K562 (cell line): Measurements from ENCODE around the gene FOXA3. TPM values are rescaled to one million over a fixed set of nuclear protein-coding genes. Genes with fewer than 3 reads are reported as not detected.

ENCODE experiments used
- BACH1 ChIP-seq: fragments of 200-800 bp; sonication (Bioruptor generic); IDR thresholded peaks from 2 replicates; pipeline ENCODE4 v1.6.1; 2016; ENCODE audit warnings: missing genetic modification characterization, missing compliant biosample characterization
- CBX3 ChIP-seq, 2 experiments: IDR thresholded peaks; 1 replicate in 1 of 2; 2 replicates in 1 of 2; pipeline ENCODE4 v1.6.1; 2012; ENCODE audit warnings: inconsistent platforms in 2 of 2, low read length in 2 of 2, borderline replicate concordance in 1 of 2, control low read depth in 1 of 2
- CREBBP ChIP-seq: IDR thresholded peaks from one replicate; pipeline ENCODE4 v1.6.1; 2012; ENCODE audit warnings: low read depth, mild to moderate bottlenecking, control low read depth, inconsistent platforms, low read length
- CXXC5 ChIP-seq: fragments of 250-450 bp; sonication (Bioruptor Pico); IDR thresholded peaks from 2 replicates; pipeline ENCODE4 v1.8.0; 2022; ENCODE audit warnings: inconsistent platforms, mild to moderate bottlenecking, moderate library complexity
- DIDO1 ChIP-seq: fragments of 450-650 bp; IDR thresholded peaks from 2 replicates; pipeline ENCODE4 v1.6.1; 2016; ENCODE audit warnings: low read depth, missing biosample characterization, missing genetic modification characterization
- E2F1 ChIP-seq: sonication (generic); formaldehyde crosslinking; IDR thresholded peaks from 2 replicates; pipeline ENCODE4 v1.8.1; 2023; ENCODE audit warnings: mild to moderate bottlenecking, missing genetic modification reagents, moderate library complexity
- E4F1 ChIP-seq: fragments of 250-450 bp; sonication (Bioruptor Pico); IDR thresholded peaks from 2 replicates; pipeline ENCODE4 v1.5.0; 2021; ENCODE audit warnings: mild to moderate bottlenecking, borderline replicate concordance
- FOXJ3 ChIP-seq: sonication (generic); formaldehyde crosslinking; IDR thresholded peaks from 2 replicates; pipeline ENCODE4 v1.4.0; 2020; ENCODE audit warnings: mild to moderate bottlenecking, missing genetic modification reagents
- ID3 ChIP-seq, 2 experiments: fragments of 250-450 bp in 1 of 2; fragments of 450-650 bp in 1 of 2; sonication (Bioruptor Pico) in 1 of 2; IDR thresholded peaks; 2 replicates each; pipeline versions ENCODE4 v1.6.1 to v1.8.0; 2016 to 2021; ENCODE audit warnings: mild to moderate bottlenecking in 2 of 2, moderate library complexity in 2 of 2, missing compliant biosample characterization in 1 of 2, missing genetic modification characterization in 1 of 2
- KDM5B ChIP-seq: fragments of 200-600 bp; sonication (generic); IDR thresholded peaks from 2 replicates; pipeline ENCODE4 v1.6.1; 2012; ENCODE audit warnings: low read depth, mild to moderate bottlenecking, moderate library complexity, low read length, control low read depth, inconsistent platforms; ENCODE audit not compliant: insufficient replicate concordance
- KLF10 ChIP-seq: fragments of 250-450 bp; sonication (Bioruptor Pico); IDR thresholded peaks from 2 replicates; pipeline ENCODE4 v1.6.1; 2021; ENCODE audit warnings: matching md5 sums
- MCM7 ChIP-seq, 2 experiments: fragments of 450-650 bp; IDR thresholded peaks; 2 replicates each; pipeline ENCODE4 v1.6.1; 2016 to 2018
- MEF2A ChIP-seq: IDR thresholded peaks from 2 replicates; pipeline ENCODE4 v1.6.1; 2011; ENCODE audit warnings: low read depth, mild to moderate bottlenecking, low read length, moderate library complexity; ENCODE audit not compliant: control insufficient read depth
- MYNN ChIP-seq, 2 experiments: sonication (generic); formaldehyde crosslinking in 1 of 2; IDR thresholded peaks; 2 replicates each; pipeline versions ENCODE4 v1.5.0 to v1.6.1; 2016 to 2020; ENCODE audit warnings: antibody characterized with exemption in 1 of 2, missing genetic modification reagents in 1 of 2
- NR2F6 ChIP-seq: fragments of 450-650 bp; formaldehyde crosslinking; IDR thresholded peaks from 2 replicates; pipeline ENCODE4 v1.4.0; 2020; ENCODE audit warnings: mild to moderate bottlenecking
- PRPF4 ChIP-seq: fragments of 200-400 bp; formaldehyde crosslinking; IDR thresholded peaks from one replicate; pipeline ENCODE4 v1.6.1; 2017; ENCODE audit warnings: low read length, low read depth, mild to moderate bottlenecking; ENCODE audit not compliant: insufficient read depth, poor library complexity, severe bottlenecking
- RHOXF2B ChIP-seq: fragments of 250-450 bp; sonication (Bioruptor Pico); conservative IDR thresholded peaks from 2 replicates; pipeline ENCODE4 v1.5.1; 2021
- SRSF3 ChIP-seq: fragments of 200-400 bp; formaldehyde crosslinking; IDR thresholded peaks from 2 replicates; pipeline ENCODE4 v1.6.1; 2016; ENCODE audit warnings: mild to moderate bottlenecking, low read length, moderate library complexity; ENCODE audit not compliant: insufficient read depth
- STAT5A ChIP-seq: IDR thresholded peaks from 2 replicates; pipeline ENCODE4 v1.6.1; 2012; ENCODE audit warnings: low read length, inconsistent platforms, borderline replicate concordance
- SUPT5H ChIP-seq: fragments of 450-650 bp; IDR thresholded peaks from 2 replicates; pipeline ENCODE4 v1.6.1; 2016
- TEAD1 ChIP-seq, 2 experiments: fragments of 450-650 bp in 1 of 2; sonication (generic) in 1 of 2; formaldehyde crosslinking; IDR thresholded peaks; 2 replicates each; pipeline versions ENCODE4 v1.4.0 to v1.8.0; 2020 to 2022; ENCODE audit warnings: mild to moderate bottlenecking in 2 of 2, missing genetic modification reagents in 1 of 2
- ZSCAN29 ChIP-seq: fragments of 450-650 bp; IDR thresholded peaks from 2 replicates; pipeline ENCODE4 v1.6.1; 2017
- polyA plus RNA-seq, 8 experiments: library from polyadenylated mRNA; depleted of rRNA in 4 of 8; stranded (reverse) in 5 of 8; unstranded in 3 of 8; fragments of >200 nt; fragmentation: Nextera tagmentation in 2 of 8; fragmentation: Illumina TruSeq in 1 of 8; extraction: Ambion mirVana in 2 of 8; extraction: Trizol in 1 of 8; gene quantifications; 2 replicates each; pipeline versions ENCODE4 v1.2.1 to v1.2.3, GENCODE V29; 2011 to 2014; ENCODE audit warnings: inconsistent platforms in 1 of 8, missing spikeins in 1 of 8
- total RNA-seq, 7 experiments: library from RNA; depleted of rRNA in 6 of 7; stranded (reverse); fragments of >200 nt in 6 of 7; fragmentation: Illumina TruSeq in 2 of 7; extraction: Trizol in 2 of 7; gene quantifications; 2 replicates each; pipeline versions ENCODE4 v1.2.1 to v1.2.3, GENCODE V29; 2011 to 2021; ENCODE audit warnings: low replicate concordance in 1 of 7

Gene FOXA3
- total and polyA plus RNA-seq, 9 of the 15 experiments (the other 6 are each of a cell fraction or from before 2014, with no cell fraction given) = 1.3 to 15.5 (median 4.7) TPM

- TF ChIP-seq SRSF3 = no peak
- 0 out of 2 replicates have a peak, but pooled peaks have one; percentile 2 for TF ChIP-seq SUPT5H
- no peak for TF ChIP-seq E4F1
- TF ChIP-seq KLF10 (CRISPR knock-in tag) = no peak
- TF ChIP-seq RHOXF2B (CRISPR knock-in tag) = no peak
- 0 out of 2 replicates have a peak, but pooled peaks have one; percentile 67 for TF ChIP-seq ZSCAN29
- no peak for TF ChIP-seq MCM7 (IDR thresholded peaks at IDR 0.05)
- TF ChIP-seq MYNN (IDR thresholded peaks at IDR 0.05) = no peak
- TF ChIP-seq MYNN (CRISPR knock-in tag; IDR thresholded peaks at IDR 0.05) = no peak
- peak; percentile 29; the same call in 1 of the 2 replicates for TF ChIP-seq BACH1 (tag)
- TF ChIP-seq CXXC5 = no peak
- no peak for TF ChIP-seq ID3 (CRISPR knock-in tag; IDR thresholded peaks at IDR 0.05)
- TF ChIP-seq ID3 (tag; IDR thresholded peaks at IDR 0.05) = no peak
- TF ChIP-seq DIDO1 (tag) = no peak; the same call in 1 of the 2 replicates
- no peak for TF ChIP-seq CREBBP
- TF ChIP-seq KDM5B = peak; percentile 1
- TF ChIP-seq CBX3 (IDR thresholded peaks at IDR 0.05; ENCODE audit: borderline replicate concordance in 1 of 2, low read length in 2 of 2) = no peak
- TF ChIP-seq FOXJ3 (CRISPR knock-in tag) = no peak
- TF ChIP-seq E2F1 (CRISPR knock-in tag) = no peak
- TF ChIP-seq PRPF4 = no peak
- TF ChIP-seq NR2F6 (CRISPR knock-in tag) = no peak
- TF ChIP-seq STAT5A = no peak
- TF ChIP-seq MEF2A = no peak
- TF ChIP-seq TEAD1 (CRISPR knock-in tag; IDR thresholded peaks at IDR 0.05) = no peak
Observed at GRCh38 chr19:45863335-45863839, 739 bp upstream of the FOXA3 start (continued).
